Activated CD8-positive, alpha-beta memory T cell treated with anti-CD3 and anti-CD28 coated beads, Interleukin-2, amount 50 U/mL, for 24 hours (primary cell): ENCODE results near the gene CABP4.
"Not testable (repeated sequence)": the region's sequence is repeated elsewhere in the genome, so short reads cannot be mapped to it uniquely, and the experiment has no call there.

Experiments
- DNase-seq: peaks from one replicate; pipeline ENCODE4 v3.0.0-alpha.2; 2020; ENCODE audit errors: extremely low read depth

Gene CABP4

GRCh38 chr11:67482275-67482826, 27.2 kb downstream of the CABP4 start:
- no peak for DNase-seq

- DNase-seq = peak; percentile 93
Observed at GRCh38 chr11:67482827-67483798, 28.0 kb downstream of the CABP4 start, which contains the start of gene AIP. Gene AIP, plus strand, starts transcription at chr11:67483026. Its CDS starts 133 bp downstream, at chr11:67483159.

DNA sequence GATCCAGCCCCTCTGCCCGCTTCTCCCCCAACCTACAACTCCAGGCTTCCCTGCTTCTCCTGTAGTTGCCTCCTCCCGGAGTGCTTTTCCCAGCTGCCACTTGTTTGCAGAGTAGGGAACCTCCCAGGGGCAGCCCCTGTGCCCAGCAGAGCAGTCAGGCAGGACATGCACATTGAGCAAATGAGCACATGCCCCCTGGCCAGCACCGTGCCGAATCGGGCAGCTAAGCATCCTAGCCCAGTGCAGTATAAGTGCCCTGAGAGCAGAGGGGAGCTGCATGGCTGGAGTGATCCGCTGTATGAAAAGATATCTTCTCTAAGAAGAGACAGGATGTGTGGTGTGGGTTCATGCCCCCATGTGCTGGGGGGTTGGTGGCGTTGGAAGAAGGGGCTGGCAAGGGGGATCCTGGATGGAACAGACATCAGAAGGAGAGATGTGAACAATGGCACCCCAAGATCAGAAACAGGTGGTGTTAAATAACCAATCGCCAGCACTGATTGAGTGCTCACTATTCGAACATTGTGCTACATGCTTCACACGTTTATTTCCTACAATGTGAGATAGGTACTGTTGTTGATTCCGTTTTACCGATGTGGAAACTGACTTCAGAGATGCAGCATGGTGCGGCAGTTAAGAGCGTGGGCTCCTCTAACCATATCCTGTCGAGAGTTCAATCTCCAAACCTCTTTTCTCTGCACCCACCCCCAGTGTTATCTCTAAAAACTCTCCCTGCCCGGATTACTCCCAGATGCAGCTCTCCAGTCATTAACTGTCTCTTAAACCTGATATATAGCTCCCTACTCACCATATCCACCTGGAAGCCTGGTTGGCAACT, 28.9 kb downstream of the CABP4 start:
- no peak for DNase-seq

- no peak for DNase-seq
Observed at GRCh38 chr11:67484847-67485311, 29.7 kb downstream of the CABP4 start.

- not testable (repeated sequence) for DNase-seq
Observed at GRCh38 chr11:67485873-67486361, 30.8 kb downstream of the CABP4 start.

DNA sequence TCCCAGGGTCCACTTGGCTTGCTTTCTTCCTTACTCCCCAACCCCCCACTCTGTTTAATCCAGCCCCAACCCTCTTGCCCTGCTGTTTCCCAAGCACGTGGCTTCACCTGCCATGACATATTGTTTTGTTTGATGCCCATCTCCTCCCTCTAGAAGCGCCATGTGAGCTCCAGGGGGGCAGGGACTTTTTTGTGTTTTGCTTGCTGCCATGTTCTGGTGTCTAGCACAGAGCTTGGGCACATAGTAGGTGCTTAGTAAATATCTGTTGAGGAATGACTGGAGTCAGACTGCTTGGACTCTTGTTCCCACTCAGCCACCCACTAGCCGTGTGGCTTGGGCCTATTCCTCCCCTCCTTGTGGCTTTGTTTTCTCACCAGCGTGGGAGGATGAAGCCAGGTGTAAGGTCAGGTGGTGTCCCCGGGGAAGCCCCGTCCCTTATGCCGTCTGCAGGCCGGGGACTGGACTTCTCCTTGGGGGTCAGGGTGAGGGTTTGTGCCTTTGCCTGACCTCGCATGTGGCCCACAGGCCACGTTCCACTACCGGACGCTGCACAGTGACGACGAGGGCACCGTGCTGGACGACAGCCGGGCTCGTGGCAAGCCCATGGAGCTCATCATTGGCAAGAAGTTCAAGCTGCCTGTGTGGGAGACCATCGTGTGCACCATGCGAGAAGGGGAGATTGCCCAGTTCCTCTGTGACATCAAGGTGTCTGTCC, 31.5 kb downstream of the CABP4 start:
- no peak for DNase-seq

DNA sequence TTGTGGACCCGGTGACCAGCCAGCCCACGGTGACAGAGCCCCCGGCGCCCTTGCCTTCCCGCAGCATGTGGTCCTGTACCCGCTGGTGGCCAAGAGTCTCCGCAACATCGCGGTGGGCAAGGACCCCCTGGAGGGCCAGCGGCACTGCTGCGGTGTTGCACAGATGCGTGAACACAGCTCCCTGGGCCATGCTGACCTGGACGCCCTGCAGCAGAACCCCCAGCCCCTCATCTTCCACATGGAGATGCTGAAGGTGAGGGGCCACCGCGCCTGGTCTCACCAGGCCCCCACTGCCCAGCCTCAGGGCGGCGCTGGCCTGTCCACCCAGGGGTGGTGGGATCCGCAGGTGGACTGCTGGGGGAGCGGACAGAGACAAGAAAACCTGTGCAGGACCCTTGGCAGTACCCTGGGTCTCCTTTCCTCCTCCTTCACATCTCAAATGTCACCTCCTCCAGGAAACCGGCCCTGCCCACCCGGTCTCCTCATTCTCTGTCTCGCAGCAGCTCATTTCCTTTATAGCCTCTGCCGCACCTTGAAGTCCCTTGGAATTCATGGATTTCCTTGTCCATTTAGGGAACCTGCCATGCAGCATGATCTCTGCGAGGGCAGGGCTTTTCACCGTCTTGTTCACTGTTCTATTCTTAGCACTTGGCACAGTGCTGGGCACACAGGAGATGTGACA, 34.2 kb downstream of the CABP4 start:
- DNase-seq = no peak

DNA sequence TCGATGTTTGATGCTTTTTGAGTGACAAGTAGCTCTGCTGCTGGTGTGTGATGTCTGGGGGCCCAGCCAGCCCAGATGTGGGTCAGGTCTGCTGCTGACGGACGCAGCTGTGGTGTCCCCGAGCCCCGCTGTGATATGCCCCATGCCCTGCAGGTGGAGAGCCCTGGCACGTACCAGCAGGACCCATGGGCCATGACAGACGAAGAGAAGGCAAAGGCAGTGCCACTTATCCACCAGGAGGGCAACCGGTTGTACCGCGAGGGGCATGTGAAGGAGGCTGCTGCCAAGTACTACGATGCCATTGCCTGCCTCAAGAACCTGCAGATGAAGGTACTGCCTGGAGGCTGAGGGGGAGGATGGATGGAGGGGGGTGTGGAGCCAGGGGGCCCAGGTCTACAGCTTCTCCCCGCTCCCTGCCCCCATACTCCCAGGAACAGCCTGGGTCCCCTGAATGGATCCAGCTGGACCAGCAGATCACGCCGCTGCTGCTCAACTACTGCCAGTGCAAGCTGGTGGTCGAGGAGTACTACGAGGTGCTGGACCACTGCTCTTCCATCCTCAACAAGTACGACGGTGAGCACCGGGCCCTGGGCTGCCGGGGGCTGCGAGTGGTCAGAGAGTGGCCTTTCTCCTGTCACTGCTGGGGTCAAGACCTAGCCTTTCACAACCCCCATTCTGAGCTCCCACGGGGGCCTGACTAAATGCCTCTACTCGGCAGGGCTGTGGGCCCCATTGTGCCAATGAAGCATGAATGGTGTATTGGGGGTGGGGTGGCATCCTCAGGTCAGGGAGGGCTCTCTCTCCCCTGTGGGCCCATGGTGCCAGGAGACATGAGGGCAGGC, 35.0 kb downstream of the CABP4 start:
- no peak for DNase-seq

DNA sequence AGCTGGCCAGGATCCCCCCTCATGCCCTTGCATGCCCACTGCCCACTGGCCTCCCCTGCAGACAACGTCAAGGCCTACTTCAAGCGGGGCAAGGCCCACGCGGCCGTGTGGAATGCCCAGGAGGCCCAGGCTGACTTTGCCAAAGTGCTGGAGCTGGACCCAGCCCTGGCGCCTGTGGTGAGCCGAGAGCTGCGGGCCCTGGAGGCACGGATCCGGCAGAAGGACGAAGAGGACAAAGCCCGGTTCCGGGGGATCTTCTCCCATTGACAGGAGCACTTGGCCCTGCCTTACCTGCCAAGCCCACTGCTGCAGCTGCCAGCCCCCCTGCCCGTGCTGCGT, 35.5 kb downstream of the CABP4 start:
- no peak for DNase-seq

DNA sequence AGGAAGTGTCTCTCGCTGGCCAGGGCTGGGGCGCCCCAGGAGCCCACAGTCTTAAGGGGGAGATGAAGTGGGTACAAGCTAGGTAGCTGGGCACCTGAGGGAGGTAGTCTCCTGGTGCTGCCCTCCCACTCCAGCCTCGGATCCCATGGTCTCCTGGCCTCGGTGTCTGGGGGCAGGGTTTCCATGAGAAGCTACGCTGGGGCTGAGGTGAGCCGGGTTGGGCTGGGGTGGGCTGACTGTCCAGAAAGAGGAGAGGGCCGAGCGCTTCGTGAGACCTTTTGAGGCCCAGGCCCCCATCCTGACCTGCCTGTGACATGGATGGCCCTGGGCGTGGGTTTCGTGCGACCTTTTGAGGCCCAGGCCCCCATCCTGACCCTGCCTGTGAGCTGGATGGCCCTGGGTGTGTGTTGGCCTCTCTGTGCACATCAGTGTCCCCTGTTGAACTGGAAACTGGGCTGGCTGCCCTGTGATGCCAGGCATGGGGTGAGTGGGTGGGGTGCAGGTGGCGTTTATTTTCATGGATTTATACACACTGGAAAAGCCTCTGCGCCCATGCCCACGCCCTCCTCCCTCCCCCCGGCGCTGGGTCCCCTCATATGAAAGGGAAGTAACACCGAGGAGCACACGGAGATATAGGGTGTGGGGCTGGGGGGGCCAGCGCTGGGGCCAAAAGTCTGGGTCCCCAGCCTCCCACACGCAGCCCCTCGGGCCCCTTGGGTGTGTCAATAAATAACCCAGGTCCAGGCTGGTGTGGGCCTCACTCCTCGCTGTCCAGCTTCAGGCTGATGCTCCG, 36.3 kb downstream of the CABP4 start:
- no peak for DNase-seq

DNA sequence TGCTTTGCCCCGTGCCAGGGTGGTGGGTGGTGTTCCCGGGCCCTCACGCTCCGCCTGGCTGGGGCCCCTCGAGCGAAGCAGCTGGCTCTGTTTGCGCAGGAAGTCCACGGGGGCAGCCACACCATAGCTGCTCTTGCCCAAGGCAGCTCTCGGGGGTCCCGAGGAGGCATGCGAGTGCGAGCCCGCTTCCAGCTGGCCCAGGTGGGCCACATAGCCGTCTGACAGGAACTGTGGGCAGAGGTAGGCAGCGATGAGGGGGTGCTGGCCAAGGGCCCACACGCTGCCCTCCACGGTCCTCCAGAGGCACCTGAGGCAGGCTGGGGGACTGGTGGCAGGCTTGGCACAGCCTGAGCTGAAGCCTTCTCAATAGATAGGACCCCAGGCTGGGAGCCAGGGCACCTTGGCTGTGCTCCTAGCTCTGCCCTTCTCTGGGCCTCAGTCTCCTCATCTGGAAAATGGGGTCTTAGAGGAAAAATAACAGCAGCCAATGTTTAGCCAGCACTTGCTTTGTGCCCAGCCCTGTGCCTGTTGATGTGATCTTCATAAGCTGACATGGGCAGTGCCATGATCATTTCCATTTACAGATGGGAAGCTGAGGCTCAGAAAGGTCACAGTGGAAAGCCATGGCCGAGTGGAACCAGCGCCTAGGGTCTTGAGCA, 37.0 kb downstream of the CABP4 start:
- no peak for DNase-seq

GRCh38 chr11:67492801-67493547, 37.8 kb downstream of the CABP4 start:
- DNase-seq = no peak

DNA sequence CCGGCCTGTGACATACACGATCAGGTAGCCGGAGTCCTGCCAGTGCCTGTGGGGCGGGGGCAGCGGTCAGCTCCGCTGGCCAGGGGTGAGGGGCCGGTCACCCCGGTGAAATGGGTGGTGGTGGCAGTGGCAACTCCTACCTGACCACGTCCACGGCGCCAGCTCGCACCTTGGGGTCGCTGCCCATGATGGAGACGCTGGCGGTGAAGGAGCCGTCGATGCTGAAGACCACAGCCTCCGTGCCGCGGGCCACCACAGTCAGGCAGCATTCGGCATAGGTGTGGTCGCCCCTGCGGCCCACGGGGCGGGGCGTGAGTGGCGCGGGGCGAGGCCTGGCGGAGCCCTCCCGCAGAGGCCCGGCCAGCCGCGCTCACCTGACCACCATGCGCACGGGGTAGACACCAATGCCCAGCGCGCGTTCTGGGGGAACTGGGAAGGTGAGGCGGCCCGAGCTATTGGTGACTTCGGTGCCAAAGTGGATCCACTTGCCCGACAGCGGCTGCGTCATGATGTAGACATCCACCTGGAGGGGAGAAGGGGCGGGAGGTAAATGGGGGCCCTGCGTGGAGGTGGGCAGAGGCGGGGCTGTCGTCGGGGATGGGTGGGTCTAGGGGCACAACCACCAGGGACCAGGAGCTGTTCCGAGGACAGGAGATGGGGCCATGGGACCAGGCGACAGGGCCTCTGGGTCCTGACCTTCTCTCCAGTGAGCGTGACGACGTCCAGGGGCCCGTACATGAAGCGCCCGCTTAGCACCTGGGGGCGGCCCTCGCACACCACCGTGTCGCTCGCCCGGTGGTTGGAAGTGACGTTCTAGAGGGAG, 38.6 kb downstream of the CABP4 start:
- DNase-seq = no peak

GRCh38 chr11:67494371-67495233, 39.4 kb downstream of the CABP4 start:
- no peak for DNase-seq

GRCh38 chr11:67495234-67496005, 40.3 kb downstream of the CABP4 start:
- DNase-seq = no peak
